K562 (cell line): ENCODE measurements around the gene HSD17B11. TPM values are rescaled to one million over a fixed set of nuclear protein-coding genes. Genes with fewer than 3 reads are reported as not detected.

Experiments used
- BMI1 ChIP-seq: fragments of 150-350 bp; IDR thresholded peaks from 2 replicates; pipeline ENCODE4 v1.6.1; 2014; ENCODE audit warnings: low read length
- CHD7 ChIP-seq: fragments of 200-600 bp; sonication (generic); IDR thresholded peaks from one replicate; pipeline ENCODE4 v1.6.1; 2012; ENCODE audit warnings: mild to moderate bottlenecking, low read depth, low read length, inconsistent platforms
- ELF2 ChIP-seq: fragments of 250-450 bp; sonication (Bioruptor Pico); IDR thresholded peaks from 2 replicates; pipeline ENCODE4 v1.5.0; 2021; ENCODE audit warnings: mild to moderate bottlenecking
- EP400 ChIP-seq: fragments of 450-650 bp; IDR thresholded peaks from 2 replicates; pipeline ENCODE4 v1.6.1; 2017; ENCODE audit warnings: antibody characterized with exemption, mild to moderate bottlenecking, moderate library complexity
- MYBL2 ChIP-seq, 2 experiments: fragments of 450-650 bp in 1 of 2; sonication (generic) in 1 of 2; formaldehyde crosslinking in 1 of 2; IDR thresholded peaks; 2 replicates each; pipeline versions ENCODE4 v1.6.1 to v1.8.1; 2017 to 2022; ENCODE audit warnings: borderline replicate concordance in 1 of 2, inconsistent platforms in 1 of 2, low read depth in 1 of 2, mild to moderate bottlenecking in 1 of 2, missing genetic modification reagents in 1 of 2, moderate library complexity in 1 of 2
- PHF8 ChIP-seq: fragments of 200-600 bp; sonication (generic); IDR thresholded peaks from 2 replicates; pipeline ENCODE4 v1.6.1; 2012; ENCODE audit warnings: mixed run types, mild to moderate bottlenecking, inconsistent platforms, low read length, moderate library complexity, borderline replicate concordance
- PYGO2 ChIP-seq: fragments of 450-650 bp; IDR thresholded peaks from 2 replicates; pipeline ENCODE4 v1.6.1; 2016; ENCODE audit warnings: mild to moderate bottlenecking, missing genetic modification characterization, moderate library complexity, missing compliant biosample characterization
- TRIM25 ChIP-seq: fragments of 450-650 bp; IDR thresholded peaks from 2 replicates; pipeline ENCODE4 v1.7.0; 2016; ENCODE audit warnings: borderline replicate concordance
- ZFX ChIP-seq: sonication (generic); formaldehyde crosslinking; IDR thresholded peaks from 2 replicates; pipeline ENCODE4 v1.8.0; 2022; ENCODE audit warnings: mild to moderate bottlenecking, missing genetic modification reagents, moderate library complexity
- polyA plus RNA-seq, 8 experiments: library from polyadenylated mRNA; depleted of rRNA in 4 of 8; stranded (reverse) in 5 of 8; unstranded in 3 of 8; fragments of >200 nt; fragmentation: Nextera tagmentation in 2 of 8; fragmentation: Illumina TruSeq in 1 of 8; extraction: Ambion mirVana in 2 of 8; extraction: Trizol in 1 of 8; gene quantifications; 2 replicates each; pipeline versions ENCODE4 v1.2.1 to v1.2.3, GENCODE V29; 2011 to 2014; ENCODE audit warnings: inconsistent platforms in 1 of 8, missing spikeins in 1 of 8
- total RNA-seq, 7 experiments: library from RNA; depleted of rRNA in 6 of 7; stranded (reverse); fragments of >200 nt in 6 of 7; fragmentation: Illumina TruSeq in 2 of 7; extraction: Trizol in 2 of 7; gene quantifications; 2 replicates each; pipeline versions ENCODE4 v1.2.1 to v1.2.3, GENCODE V29; 2011 to 2021; ENCODE audit warnings: low replicate concordance in 1 of 7
- TF ChIP-seq, protein P1 (sequence below): fragments of 450-650 bp; IDR thresholded peaks from 2 replicates; pipeline ENCODE4 v1.6.1; 2014; ENCODE audit warnings: low read depth, mild to moderate bottlenecking, moderate library complexity, borderline replicate concordance

The HSD17B11 gene
- total and polyA plus RNA-seq, 9 of the 15 experiments (the other 6 are each of a cell fraction or from before 2014, with no cell fraction given): 26.0 to 108 (median 81.0) TPM

GRCh38 chr4:87422104-87423052 is 31.4 kb upstream of the HSD17B11 start, which contains the start of gene NUDT9 (continued):
- TF ChIP-seq CHD7 (no peak), EP400 (peak; percentile 86), ZFX (peak; percentile 84), MYBL2 (IDR thresholded peaks at IDR 0.05; ENCODE audit: low read depth) (no peak), MYBL2 (CRISPR knock-in tag; IDR thresholded peaks at IDR 0.05; ENCODE audit: borderline replicate concordance) (no peak), PHF8 (peak; percentile 93), TRIM25 (no peak), PYGO2 (no peak), BMI1 (no peak), ELF2 (no peak)
- TF ChIP-seq, protein P1, sequence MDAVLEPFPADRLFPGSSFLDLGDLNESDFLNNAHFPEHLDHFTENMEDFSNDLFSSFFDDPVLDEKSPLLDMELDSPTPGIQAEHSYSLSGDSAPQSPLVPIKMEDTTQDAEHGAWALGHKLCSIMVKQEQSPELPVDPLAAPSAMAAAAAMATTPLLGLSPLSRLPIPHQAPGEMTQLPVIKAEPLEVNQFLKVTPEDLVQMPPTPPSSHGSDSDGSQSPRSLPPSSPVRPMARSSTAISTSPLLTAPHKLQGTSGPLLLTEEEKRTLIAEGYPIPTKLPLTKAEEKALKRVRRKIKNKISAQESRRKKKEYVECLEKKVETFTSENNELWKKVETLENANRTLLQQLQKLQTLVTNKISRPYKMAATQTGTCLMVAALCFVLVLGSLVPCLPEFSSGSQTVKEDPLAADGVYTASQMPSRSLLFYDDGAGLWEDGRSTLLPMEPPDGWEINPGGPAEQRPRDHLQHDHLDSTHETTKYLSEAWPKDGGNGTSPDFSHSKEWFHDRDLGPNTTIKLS: peak; percentile 80; the same call in 1 of the 2 replicates
